Fibroblast of skin of right quadriceps (primary cell): ENCODE data around the gene STEAP1B.

Experiments
- DNase-seq: peaks from one replicate; pipeline ENCODE4 v3.0.0-alpha.2; 2013

Gene STEAP1B

DNA sequence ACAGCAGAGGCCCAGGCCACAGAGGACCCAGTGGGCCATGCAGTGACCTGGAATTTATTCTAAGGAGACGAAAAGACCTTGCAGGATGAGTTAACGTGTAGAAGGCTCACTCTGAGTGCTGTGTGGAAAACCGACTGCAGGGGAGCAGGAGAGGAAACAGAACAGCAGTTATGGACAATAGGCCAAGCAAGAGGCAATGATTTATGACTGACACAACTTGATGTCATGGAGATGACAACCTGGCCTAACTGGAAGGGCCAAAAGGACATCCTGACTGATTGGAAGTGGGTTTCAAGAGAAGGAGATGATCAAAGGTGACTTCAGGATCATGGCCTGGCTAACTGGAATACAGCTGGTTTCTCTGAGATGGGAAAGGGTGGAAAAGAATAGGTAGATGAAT is 72.9 kb downstream of the STEAP1B start:
- DNase-seq: no peak

- DNase-seq: no peak
Observed at GRCh38 chr7:22426463-22427094, 73.4 kb downstream of the STEAP1B start.

GRCh38 chr7:22425361-22425760 is 74.6 kb downstream of the STEAP1B start:
- no peak for DNase-seq

DNA sequence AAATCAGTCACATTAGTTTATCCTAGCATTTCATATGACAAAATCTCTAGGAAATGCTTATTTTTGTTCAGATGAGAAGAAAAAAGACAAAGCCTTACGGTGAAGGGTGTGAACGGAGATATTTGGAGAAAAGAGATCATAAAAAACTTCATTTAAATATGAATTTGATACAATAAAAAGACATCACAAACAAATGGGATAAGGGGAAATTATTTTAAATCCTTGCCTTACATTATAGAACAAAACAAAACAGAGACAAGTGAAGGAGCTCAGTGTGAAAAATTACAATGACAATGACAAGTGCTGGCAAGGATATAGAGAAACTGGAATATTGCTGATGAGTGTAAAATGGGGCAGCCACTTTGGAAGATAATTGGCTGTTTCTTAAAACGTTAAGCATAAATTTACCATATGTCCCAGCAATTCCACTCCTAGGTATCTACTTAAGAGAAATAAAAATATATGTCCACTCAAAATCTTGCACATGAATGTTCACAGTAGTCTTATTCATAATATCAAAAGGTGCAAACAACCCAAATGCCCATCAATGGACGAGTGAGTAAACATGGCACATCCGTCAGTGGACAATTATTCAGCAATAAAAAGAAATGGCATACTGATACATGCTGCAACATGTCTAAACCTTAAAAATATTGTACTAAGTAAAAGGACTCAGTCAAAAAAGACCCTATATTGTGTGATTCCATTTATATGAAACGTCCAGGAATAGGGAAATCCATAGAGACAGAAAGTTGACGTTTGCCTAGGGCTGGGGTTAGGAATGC is 77.0 kb downstream of the STEAP1B start:
- no peak for DNase-seq

- no peak for DNase-seq
Observed at GRCh38 chr7:22420973-22421635, 78.9 kb downstream of the STEAP1B start.

- no peak for DNase-seq
Observed at GRCh38 chr7:22420008-22420407, 80.0 kb downstream of the STEAP1B start.

- no peak for DNase-seq
Observed at GRCh38 chr7:22419488-22419887, 80.5 kb downstream of the STEAP1B start.

DNA sequence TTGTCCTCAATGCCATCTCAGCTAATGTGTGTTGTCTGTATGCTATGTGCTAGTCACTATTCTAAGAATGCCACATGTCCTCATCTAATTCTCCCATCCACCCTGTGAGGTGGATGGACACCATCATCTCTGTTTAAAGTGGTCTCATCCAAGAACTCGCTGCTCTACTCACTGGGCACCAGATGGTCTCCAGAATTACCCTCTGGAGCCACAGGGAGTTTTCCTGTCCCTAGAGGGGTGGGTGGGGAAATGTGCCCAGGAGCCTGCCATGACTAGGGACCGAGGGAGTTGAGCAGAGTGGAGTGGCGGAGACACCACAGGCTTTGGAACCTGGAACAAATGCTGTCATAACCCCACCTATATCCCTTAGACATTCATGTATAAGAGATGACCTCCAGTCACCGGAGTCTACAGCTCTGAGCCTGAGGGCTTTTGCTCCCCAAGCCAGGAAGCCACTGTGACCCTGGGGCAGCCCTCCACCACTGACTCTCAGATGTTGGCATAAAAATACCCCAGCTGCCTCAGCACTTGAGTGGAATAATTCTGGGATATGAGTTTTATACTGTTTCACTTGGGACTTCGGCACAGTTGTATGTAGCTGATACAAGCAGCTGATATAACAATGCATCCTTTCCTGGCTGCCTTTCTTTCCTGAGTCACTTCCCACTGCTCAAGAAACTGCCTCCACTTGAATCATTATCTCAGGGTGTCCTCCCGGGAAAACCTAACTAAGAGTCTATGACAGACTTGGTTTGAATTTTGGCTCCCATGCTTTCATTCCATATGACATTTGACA is 81.5 kb downstream of the STEAP1B start:
- no peak for DNase-seq

DNA sequence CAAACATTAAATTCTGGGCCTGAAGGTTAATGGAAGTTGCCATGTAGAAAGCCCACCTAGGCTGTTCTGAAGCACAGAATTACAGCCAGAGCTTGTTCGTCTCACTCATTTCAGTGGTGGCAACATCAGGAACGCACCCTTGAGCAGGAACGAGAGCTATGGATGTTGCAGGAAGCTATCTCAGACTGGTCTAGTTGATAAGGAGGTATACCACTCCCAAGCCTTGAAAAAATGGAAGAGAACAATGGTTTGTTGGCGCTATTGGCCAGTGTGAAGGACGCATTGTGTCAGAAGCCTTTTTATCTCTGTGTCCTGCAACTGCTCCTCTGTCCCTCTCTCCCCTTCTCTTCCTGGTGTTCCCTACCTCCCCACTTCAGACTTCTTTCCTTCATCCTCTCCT is 82.1 kb downstream of the STEAP1B start:
- DNase-seq: no peak

GRCh38 chr7:22417349-22417748 is 82.6 kb downstream of the STEAP1B start:
- DNase-seq: no peak

GRCh38 chr7:22414424-22414823 is 85.6 kb downstream of the STEAP1B start:
- DNase-seq: no peak

DNA sequence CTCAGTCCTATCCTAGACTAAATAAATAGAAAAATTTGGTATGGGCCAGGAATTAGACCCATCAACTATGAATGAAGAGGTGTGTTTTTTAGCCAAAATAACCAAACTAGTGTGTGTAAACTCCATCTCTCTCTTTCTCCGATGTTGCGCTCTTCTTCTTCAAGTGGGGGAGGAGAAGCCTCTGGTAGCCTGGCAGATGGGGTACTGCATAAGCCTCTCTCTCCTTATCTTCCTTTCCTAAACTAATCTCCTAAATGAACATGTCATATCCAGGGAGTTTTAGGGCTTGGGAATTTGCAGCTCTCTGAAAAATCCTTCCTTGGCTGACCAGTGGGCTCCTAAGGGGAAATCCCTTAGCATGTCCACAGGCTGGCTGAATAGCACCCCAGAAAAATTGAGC is 86.8 kb downstream of the STEAP1B start:
- DNase-seq: no peak

- DNase-seq: no peak
Observed at GRCh38 chr7:22411977-22412693, 87.9 kb downstream of the STEAP1B start.

DNA sequence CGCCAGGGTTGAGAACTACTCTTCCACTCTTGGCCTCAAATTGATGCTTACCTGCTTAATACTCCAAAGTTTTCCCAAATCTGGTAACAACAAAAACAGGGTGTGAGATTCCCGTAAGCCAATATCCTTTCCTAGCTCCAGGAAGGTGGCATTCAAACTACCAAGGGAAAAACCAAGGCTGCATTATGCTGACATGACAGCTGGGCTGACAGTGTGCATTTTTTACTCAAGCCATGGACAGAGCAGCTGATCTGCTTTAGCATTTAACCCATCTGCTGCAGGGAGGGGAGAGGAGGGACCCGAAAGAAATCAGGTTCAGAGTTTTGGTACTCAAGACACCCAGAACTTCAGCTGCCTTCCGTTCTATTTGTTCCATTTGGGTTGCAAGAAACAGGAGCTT is 93.3 kb downstream of the STEAP1B start:
- no peak for DNase-seq

GRCh38 chr7:22404421-22405023 is 95.5 kb downstream of the STEAP1B start:
- DNase-seq: no peak

- no peak for DNase-seq
Observed at GRCh38 chr7:22403344-22403743, 96.6 kb downstream of the STEAP1B start.

DNA sequence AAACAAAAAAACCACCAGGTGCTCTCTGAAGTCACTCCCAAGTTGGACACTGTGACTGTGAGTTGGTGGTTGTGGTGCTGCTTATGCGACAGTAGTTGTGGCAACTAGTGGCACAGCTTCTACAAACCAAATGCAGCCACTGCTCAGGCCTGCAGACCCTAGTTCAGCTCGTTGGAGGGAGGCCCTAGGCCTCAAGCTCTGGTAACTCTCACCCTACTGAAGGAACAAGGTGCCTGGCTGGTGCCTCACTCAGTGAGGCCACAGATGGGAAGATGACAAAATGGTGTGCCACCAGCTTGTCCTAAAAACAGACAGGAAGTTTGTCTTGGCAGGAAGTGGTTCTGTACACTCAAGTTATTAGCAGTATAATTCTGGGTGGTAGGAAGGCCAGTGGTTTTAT is 97.7 kb downstream of the STEAP1B start:
- DNase-seq: no peak

DNA sequence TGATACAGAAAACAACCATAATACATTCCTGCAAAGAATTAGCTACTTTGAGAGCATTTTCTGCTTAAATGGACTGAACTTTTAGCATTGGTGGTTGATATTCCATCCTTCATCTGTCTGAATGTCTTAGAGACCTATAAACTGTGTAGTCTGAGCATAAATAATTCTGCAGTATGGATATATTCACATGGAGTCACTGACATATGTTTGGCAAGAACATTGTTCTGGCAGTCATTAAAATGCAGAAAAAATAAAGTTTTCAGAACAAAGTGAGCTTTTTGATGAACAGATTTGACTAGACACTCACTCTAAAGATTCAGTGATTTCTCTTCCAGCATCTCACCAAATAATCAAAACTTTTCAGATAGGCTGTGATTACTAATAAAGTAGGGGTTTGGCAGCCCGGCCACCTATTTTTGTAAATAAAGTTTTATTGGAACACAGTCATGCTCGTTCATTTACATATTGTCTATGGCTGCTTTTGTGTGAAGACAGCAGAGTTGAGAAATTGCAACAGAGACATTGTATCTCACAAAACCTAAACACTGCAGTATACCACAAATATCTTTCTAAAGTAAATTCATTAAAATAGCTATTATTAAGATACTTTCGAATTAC is 98.9 kb downstream of the STEAP1B start:
- DNase-seq: no peak

- DNase-seq: no peak
Observed at GRCh38 chr7:22400150-22400814, 99.7 kb downstream of the STEAP1B start.

DNA sequence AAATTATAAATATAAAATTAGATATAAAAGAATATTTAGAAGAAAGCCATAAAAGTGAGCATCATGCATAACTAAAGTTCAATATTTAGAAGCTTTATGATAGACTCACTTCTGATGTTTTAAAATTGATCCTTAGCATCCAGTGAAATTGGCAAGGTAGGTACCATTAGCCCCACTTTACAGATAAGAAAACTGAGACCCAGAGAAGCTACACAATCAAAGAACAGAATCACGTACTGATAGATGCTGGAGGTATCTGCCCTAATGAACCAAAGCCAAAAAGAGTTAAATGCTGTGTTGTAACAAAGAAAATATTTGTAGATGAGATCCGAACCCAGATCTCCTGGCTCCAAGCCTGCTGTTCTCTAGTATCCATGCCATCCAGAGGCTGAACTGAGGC is 100.4 kb downstream of the STEAP1B start:
- no peak for DNase-seq

DNA sequence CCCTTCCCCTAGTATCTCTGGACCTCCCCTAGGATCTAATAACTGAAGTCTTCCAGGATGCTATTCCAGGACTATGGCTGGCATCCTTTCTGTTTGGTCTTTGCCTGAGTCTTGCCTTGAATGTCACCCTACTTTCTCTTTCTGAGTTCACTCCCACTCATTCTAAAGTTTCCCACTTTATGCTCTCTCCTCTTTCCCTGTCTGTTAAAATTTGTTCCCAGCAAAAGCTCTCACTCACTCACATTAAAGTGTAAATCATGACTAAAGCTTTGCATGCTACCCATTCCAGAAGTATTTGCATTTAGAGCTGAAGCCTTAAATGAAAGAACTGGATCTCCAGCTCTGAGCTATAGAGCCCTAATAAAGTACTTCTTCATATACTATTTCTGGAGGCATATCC is 100.9 kb downstream of the STEAP1B start:
- DNase-seq: no peak
